ENCODE results near the gene HSPH1.

HSPH1 gene

GRCh38 chr13:31192306-31192705 is 30.6 kb upstream of the HSPH1 start:
- ATAC-seq: no peak
- TF ChIP-seq TOX (CRISPR knock-in tag; IDR thresholded peaks at IDR 0.05; ENCODE audit: borderline replicate concordance): no peak

DNA sequence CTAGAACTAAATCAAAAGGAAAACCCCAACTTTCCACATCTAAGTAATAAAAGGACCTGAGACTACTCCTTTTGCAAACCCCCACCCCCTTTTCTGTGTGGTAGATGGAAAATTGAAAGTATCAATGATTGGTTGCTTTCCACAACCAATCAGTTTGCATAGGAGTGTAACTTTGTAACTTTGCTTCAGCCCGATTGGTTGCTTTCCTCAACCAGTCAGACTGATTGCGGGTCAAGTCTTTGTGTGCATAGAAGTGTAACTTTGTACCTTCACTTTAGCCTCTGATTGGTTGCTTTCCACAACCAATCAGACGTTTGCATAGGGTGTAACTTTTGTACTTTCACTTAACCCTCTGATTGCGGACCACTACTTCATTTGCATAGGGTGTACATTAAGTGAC is 30.0 kb upstream of the HSPH1 start:
- TF ChIP-seq ZC3H10 (CRISPR knock-in tag; IDR thresholded peaks at IDR 0.05) (no peak), SNAI2 (CRISPR knock-in tag; IDR thresholded peaks at IDR 0.05) (no peak), POU6F1 (CRISPR knock-in tag; IDR thresholded peaks at IDR 0.05; ENCODE audit: borderline replicate concordance, low read depth) (no peak), ZNF565 (CRISPR knock-in tag; conservative IDR thresholded peaks at IDR 0.05; ENCODE audit: low read depth) (no peak), TOX (CRISPR knock-in tag; IDR thresholded peaks at IDR 0.05; ENCODE audit: borderline replicate concordance) (no peak), ESRRG (CRISPR knock-in tag; IDR thresholded peaks at IDR 0.05) (no peak), ZNF70 (CRISPR knock-in tag; IDR thresholded peaks at IDR 0.05) (no peak), PPARA (CRISPR knock-in tag; IDR thresholded peaks at IDR 0.05; ENCODE audit: borderline replicate concordance) (no peak), ARNTL (CRISPR knock-in tag; IDR thresholded peaks at IDR 0.05; ENCODE audit: borderline replicate concordance, low read depth) (no peak), CSRNP3 (CRISPR knock-in tag; IDR thresholded peaks at IDR 0.05) (no peak), OSR1 (CRISPR knock-in tag; IDR thresholded peaks at IDR 0.05) (no peak), CSDC2 (CRISPR knock-in tag; IDR thresholded peaks at IDR 0.05) (no peak), GLIS3 (CRISPR knock-in tag; IDR thresholded peaks at IDR 0.05) (no peak), ZFP30 (CRISPR knock-in tag; IDR thresholded peaks at IDR 0.05) (no peak), BACH2 (CRISPR knock-in tag; IDR thresholded peaks at IDR 0.05; ENCODE audit: borderline replicate concordance) (no peak), RARB (CRISPR knock-in tag; IDR thresholded peaks at IDR 0.05) (no peak), TCF4 (CRISPR knock-in tag; IDR thresholded peaks at IDR 0.05; ENCODE audit: borderline replicate concordance) (no peak), PATZ1 (CRISPR knock-in tag; IDR thresholded peaks at IDR 0.05; ENCODE audit: borderline replicate concordance) (no peak)
- TF ChIP-seq, protein P1, sequence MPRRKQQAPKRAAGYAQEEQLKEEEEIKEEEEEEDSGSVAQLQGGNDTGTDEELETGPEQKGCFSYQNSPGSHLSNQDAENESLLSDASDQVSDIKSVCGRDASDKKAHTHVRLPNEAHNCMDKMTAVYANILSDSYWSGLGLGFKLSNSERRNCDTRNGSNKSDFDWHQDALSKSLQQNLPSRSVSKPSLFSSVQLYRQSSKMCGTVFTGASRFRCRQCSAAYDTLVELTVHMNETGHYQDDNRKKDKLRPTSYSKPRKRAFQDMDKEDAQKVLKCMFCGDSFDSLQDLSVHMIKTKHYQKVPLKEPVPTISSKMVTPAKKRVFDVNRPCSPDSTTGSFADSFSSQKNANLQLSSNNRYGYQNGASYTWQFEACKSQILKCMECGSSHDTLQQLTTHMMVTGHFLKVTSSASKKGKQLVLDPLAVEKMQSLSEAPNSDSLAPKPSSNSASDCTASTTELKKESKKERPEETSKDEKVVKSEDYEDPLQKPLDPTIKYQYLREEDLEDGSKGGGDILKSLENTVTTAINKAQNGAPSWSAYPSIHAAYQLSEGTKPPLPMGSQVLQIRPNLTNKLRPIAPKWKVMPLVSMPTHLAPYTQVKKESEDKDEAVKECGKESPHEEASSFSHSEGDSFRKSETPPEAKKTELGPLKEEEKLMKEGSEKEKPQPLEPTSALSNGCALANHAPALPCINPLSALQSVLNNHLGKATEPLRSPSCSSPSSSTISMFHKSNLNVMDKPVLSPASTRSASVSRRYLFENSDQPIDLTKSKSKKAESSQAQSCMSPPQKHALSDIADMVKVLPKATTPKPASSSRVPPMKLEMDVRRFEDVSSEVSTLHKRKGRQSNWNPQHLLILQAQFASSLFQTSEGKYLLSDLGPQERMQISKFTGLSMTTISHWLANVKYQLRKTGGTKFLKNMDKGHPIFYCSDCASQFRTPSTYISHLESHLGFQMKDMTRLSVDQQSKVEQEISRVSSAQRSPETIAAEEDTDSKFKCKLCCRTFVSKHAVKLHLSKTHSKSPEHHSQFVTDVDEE (CRISPR knock-in tag; IDR thresholded peaks at IDR 0.05): no peak

DNA sequence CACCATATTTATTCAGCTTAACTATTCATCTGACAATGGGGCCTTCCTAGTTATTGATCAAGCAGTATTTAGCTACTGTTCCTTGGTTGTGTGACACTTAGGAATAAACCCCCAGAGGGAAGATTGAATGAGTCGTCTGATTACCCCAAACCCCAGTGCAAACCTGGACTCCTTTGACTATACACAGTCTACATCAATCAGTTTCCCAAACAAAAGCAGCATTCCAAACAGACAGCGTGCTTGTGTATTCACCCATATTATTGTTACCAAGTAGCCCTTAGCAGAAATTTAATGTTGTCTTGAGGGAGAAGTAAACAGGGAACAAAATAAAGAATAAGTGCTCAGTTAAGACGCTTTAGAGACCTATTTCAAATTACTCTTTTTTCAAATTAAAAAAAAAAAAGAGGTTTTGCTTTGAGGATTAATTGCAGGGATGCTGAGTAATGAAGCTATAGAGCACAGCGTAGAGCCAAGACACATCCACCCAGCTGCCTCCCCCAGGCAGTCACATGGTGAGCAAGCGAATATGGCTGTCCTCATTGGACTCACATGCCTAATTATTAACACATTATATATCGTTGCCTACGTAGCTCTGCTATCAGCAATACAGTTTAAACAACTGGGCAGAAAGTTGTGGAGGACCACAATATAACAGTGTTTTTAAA is 23.4 kb upstream of the HSPH1 start:
- TF ChIP-seq ISL1 (CRISPR knock-in tag; IDR thresholded peaks at IDR 0.05) (no peak), ZFP3 (CRISPR knock-in tag; IDR thresholded peaks at IDR 0.05) (no peak), GLIS3 (CRISPR knock-in tag; IDR thresholded peaks at IDR 0.05) (no peak)
- ATAC-seq: no peak

More for the DNA sequence above, 30.0 kb upstream of the HSPH1 start:
- no peak for ATAC-seq

DNA sequence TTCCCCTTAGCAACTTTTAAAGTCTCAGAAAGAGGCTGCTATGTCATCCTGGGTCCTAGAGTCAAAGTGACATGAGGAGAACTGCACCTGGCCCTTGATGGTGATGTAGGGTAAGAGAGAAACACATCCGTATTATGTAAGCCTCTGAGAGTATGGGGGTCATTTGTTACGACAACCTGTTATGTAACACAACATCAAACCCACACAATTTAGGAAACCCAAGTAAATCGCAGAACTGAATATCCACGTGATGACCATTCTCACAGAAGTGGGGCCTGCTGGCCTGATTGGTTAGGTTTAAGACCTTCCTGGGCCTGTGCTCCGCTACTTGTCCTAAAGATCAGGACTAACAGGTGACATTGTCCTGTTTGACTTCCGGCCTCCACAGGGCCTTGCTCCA is 22.7 kb upstream of the HSPH1 start:
- TF ChIP-seq TCF4 (CRISPR knock-in tag; IDR thresholded peaks at IDR 0.05; ENCODE audit: borderline replicate concordance) (no peak), ESRRG (CRISPR knock-in tag; IDR thresholded peaks at IDR 0.05) (no peak), ZNF70 (CRISPR knock-in tag; IDR thresholded peaks at IDR 0.05) (no peak), ZNF565 (CRISPR knock-in tag; conservative IDR thresholded peaks at IDR 0.05; ENCODE audit: low read depth) (no peak), ZFP3 (CRISPR knock-in tag; IDR thresholded peaks at IDR 0.05) (no peak), ZNF8 (CRISPR knock-in tag; IDR thresholded peaks at IDR 0.05) (no peak), CSRNP3 (CRISPR knock-in tag; IDR thresholded peaks at IDR 0.05) (no peak)
- no peak for ATAC-seq

All from SK-N-SH treated with all-trans-retinoic acid at 6 μM for 48 hours (cell line).